HEK293T (cell line): Measurements from ENCODE around the gene RTP2.

Source experiments
- CTCF ChIA-PET: fragments of 350-600 bp; formaldehyde crosslinking; extraction: SDS; loops from one replicate; lab custom pipeline; 2021; ENCODE audit warnings: antibody characterized with exemption, inconsistent platforms; lab: Yijun Ruan, JAX
- POLR2A ChIA-PET: fragments of 350-600 bp; formaldehyde crosslinking; extraction: SDS; loops from one replicate; lab custom pipeline; 2020; ENCODE audit warnings: antibody characterized with exemption, inconsistent platforms; lab: Yijun Ruan, JAX
- DNase-seq: peaks from one replicate; pipeline ENCODE4 v3.0.0; 2012; ENCODE audit warnings: mixed read lengths; ENCODE audit errors: extremely low spot score
- ARNT ChIP-seq: fragments of 450-650 bp; IDR thresholded peaks from 2 replicates; pipeline ENCODE4 v1.6.1; 2017; ENCODE audit warnings: mild to moderate bottlenecking
- BHLHE40 ChIP-seq: fragments of 450-650 bp; IDR thresholded peaks from 2 replicates; pipeline ENCODE4 v1.6.1; 2016; ENCODE audit warnings: mild to moderate bottlenecking, moderate library complexity, borderline replicate concordance
- CTBP1 ChIP-seq: fragments of 450-650 bp; IDR thresholded peaks from 2 replicates; pipeline ENCODE4 v1.6.1; 2016; ENCODE audit warnings: borderline replicate concordance
- ELF4 ChIP-seq: fragments of 450-650 bp; IDR thresholded peaks from 2 replicates; pipeline ENCODE4 v1.6.1; 2017; ENCODE audit warnings: antibody characterized with exemption
- FOXA1 ChIP-seq: fragments of 450-650 bp; IDR thresholded peaks from 2 replicates; pipeline ENCODE4 v1.6.1; 2016; ENCODE audit warnings: mild to moderate bottlenecking
- FOXK2 ChIP-seq: fragments of 450-650 bp; IDR thresholded peaks from 2 replicates; pipeline ENCODE4 v1.6.1; 2016; ENCODE audit warnings: mild to moderate bottlenecking
- FOXM1 ChIP-seq: fragments of 450-650 bp; IDR thresholded peaks from 2 replicates; pipeline ENCODE4 v1.6.1; 2017; ENCODE audit warnings: mild to moderate bottlenecking, borderline replicate concordance
- HDGF ChIP-seq: fragments of 450-650 bp; IDR thresholded peaks from 2 replicates; pipeline ENCODE4 v1.6.1; 2017; ENCODE audit warnings: antibody characterized with exemption, borderline replicate concordance
- L3MBTL2 ChIP-seq: fragments of 450-650 bp; conservative IDR thresholded peaks from 2 replicates; pipeline ENCODE4 v1.6.1; 2016; ENCODE audit warnings: mild to moderate bottlenecking
- LEF1 ChIP-seq: fragments of 450-650 bp; IDR thresholded peaks from 2 replicates; pipeline ENCODE4 v1.6.1; 2017; ENCODE audit warnings: mild to moderate bottlenecking, borderline replicate concordance
- NFRKB ChIP-seq: fragments of 450-650 bp; IDR thresholded peaks from 2 replicates; pipeline ENCODE4 v1.6.1; 2016; ENCODE audit warnings: mild to moderate bottlenecking, moderate library complexity
- SP1 ChIP-seq: fragments of 450-650 bp; IDR thresholded peaks from 2 replicates; pipeline ENCODE4 v1.6.1; 2017
- SUZ12 ChIP-seq: fragments of 450-650 bp; IDR thresholded peaks from 2 replicates; pipeline ENCODE4 v1.6.1; 2016; ENCODE audit warnings: mild to moderate bottlenecking
- TARDBP ChIP-seq: fragments of 450-650 bp; IDR thresholded peaks from 2 replicates; pipeline ENCODE4 v1.6.1; 2016
- ZNF384 ChIP-seq: fragments of 450-650 bp; IDR thresholded peaks from 2 replicates; pipeline ENCODE4 v1.6.1; 2016
- TF ChIP-seq, protein P1 (sequence below): fragments of 450-650 bp; IDR thresholded peaks from 2 replicates; pipeline ENCODE4 v1.6.1; 2016

Gene RTP2

GRCh38 chr3:187709155-187709554 is 6.8 kb upstream of the RTP2 start:
- TF ChIP-seq FOXM1: no peak
- TF ChIP-seq, protein P1, sequence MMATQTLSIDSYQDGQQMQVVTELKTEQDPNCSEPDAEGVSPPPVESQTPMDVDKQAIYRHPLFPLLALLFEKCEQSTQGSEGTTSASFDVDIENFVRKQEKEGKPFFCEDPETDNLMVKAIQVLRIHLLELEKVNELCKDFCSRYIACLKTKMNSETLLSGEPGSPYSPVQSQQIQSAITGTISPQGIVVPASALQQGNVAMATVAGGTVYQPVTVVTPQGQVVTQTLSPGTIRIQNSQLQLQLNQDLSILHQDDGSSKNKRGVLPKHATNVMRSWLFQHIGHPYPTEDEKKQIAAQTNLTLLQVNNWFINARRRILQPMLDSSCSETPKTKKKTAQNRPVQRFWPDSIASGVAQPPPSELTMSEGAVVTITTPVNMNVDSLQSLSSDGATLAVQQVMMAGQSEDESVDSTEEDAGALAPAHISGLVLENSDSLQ: no peak
- TF ChIP-seq CTBP1: no peak
- no peak for TF ChIP-seq FOXA1
- no peak for TF ChIP-seq SP1
- no peak for TF ChIP-seq SUZ12
- no peak for TF ChIP-seq ZNF384
- TF ChIP-seq HDGF: no peak
- TF ChIP-seq LEF1: no peak
- TF ChIP-seq L3MBTL2: no peak
- no peak for TF ChIP-seq ELF4
- TF ChIP-seq BHLHE40: no peak
- TF ChIP-seq TARDBP: no peak
- TF ChIP-seq NFRKB: no peak
- TF ChIP-seq ARNT: no peak
- no peak for TF ChIP-seq FOXK2
- peak; percentile 17 for DNase-seq
- ChIA-PET CTCF (interaction anchor here (0.9 kb wide), 1 partner anchor 389 kb away, joined by 4 read pairs; no protein-coding TSS in a partner anchor), POLR2A (no interaction called here)

DNA sequence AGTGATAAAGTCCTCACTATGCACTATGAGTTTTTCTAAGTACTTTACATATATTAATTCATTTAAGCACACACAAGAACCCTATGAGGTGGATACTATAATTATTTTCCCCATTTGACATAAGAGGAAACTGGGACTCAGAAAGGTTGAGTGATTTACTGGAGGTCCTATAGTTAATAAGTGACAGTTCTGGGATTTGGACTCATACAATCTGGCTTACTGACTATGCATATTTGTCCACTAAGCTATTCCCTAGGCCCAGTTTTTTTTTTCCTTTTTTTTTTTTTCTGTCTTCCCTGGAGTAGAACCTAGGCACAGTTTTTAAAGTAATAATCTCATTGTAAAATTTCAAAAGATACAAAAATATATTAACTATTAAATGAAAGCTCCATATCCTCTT is 6.3 kb upstream of the RTP2 start:
- TF ChIP-seq FOXK2 (no peak), FOXA1 (no peak), ELF4 (no peak), NFRKB (no peak), ZNF384 (no peak), SUZ12 (no peak), TARDBP (no peak), CTBP1 (no peak), SP1 (no peak), HDGF (no peak), FOXM1 (no peak), LEF1 (no peak), BHLHE40 (no peak)
- no peak for DNase-seq
- ChIA-PET CTCF (interaction anchor here (0.9 kb wide), 1 partner anchor 389 kb away, joined by 4 read pairs; no protein-coding TSS in a partner anchor), POLR2A (no interaction called here)

- TF ChIP-seq FOXM1 (no peak), NFRKB (no peak), ARNT (no peak), SUZ12 (no peak), ZNF384 (no peak), FOXA1 (no peak), HDGF (no peak), L3MBTL2 (no peak), BHLHE40 (no peak), ELF4 (no peak), TARDBP (no peak), SP1 (no peak), FOXK2 (no peak), CTBP1 (no peak), LEF1 (no peak)
- TF ChIP-seq, protein P1: no peak
- ChIA-PET POLR2A (no interaction called here), CTCF (no interaction called here)
- DNase-seq: no peak
These were observed 4.6 kb upstream of the RTP2 start for GRCh38 chr3:187706971-187707370.

DNA sequence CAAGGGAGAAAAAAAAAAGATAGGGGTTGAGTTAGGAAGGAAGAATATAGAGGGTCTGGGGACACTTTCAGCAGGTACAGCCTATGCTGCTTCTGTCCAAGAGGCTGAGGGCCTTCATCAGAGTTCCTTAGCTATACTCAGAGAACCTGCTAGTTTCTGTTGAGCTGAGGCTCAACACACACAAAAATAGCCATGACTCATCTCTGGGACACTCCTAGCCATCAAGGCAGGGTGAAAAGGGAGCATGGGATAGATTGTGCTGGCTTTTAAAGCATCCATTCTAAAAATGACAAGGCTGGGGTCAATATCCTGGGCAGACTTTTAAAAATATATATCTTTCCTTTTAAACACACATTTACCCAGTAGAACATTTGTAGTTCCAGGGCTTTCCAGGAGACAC is 2.8 kb upstream of the RTP2 start:
- no peak for DNase-seq
- CTCF ChIA-PET: no interaction called here
- POLR2A ChIA-PET: no interaction called here
- TF ChIP-seq ELF4: no peak
- no peak for TF ChIP-seq FOXA1
- no peak for TF ChIP-seq LEF1
- TF ChIP-seq FOXK2: no peak
- no peak for TF ChIP-seq SP1
- TF ChIP-seq NFRKB: no peak
- no peak for TF ChIP-seq L3MBTL2

DNA sequence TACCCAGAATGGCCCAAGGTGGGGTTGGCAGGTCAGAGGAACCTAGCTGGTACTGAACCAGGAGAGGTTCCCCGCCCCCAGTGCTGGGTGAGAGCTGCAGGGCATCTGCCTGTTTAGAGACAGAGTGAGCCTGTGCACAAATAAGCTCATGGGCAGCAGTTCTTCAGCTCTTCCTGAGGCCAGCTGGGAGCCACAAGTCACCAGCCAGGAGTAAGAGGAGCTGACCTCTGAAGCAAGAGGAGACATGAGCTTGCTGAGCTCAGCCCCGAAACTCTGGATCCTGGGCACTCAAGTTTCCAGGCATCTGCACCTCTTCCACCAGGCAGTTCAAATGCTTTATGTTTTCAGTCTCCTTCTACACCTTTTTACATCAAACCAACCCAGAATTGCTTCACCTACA is 2.1 kb downstream of the RTP2 start:
- no peak for DNase-seq
- TF ChIP-seq ELF4: no peak
- TF ChIP-seq ARNT: no peak
- no peak for TF ChIP-seq TARDBP
- ChIA-PET CTCF (no interaction called here), POLR2A (no interaction called here)

- ChIA-PET CTCF (no interaction called here), POLR2A (no interaction called here)
- DNase-seq: no peak
- TF ChIP-seq LEF1 (no peak), FOXM1 (no peak), ARNT (no peak), CTBP1 (no peak), TARDBP (no peak), FOXK2 (no peak), ELF4 (no peak), SP1 (no peak), SUZ12 (no peak)
These were observed 3.6 kb downstream of the RTP2 start for GRCh38 chr3:187698499-187699399.
